OCI-LY7 (cell line): Measurements from ENCODE around the gene WDR18. TPM values are rescaled to one million over a fixed set of nuclear protein-coding genes. Genes with fewer than 3 reads are reported as not detected.
A peak's percentile ranks its signal among the peaks of the same experiment; 100 is the strongest.
"Not testable (repeated sequence)": the region's sequence is repeated elsewhere in the genome, so short reads cannot be mapped to it uniquely, and the experiment has no call there.

Experiments used
- BruUV-seq: library from RNA; stranded (reverse); fragments of 400-500 nt; replicated peaks from 2 replicates; lab custom pipeline; 2021; lab: Mats Ljungman, UMichigan
- CTCF ChIA-PET: fragments of 300-600 bp; sonication (Branson Sonifier 250); formaldehyde crosslinking; loops from one replicate; lab custom pipeline; 2022; ENCODE audit warnings: antibody characterized with exemption; ENCODE audit not compliant: unreplicated experiment; lab: Charles Lee
- POLR2A ChIA-PET: fragments of 300-600 bp; sonication (Branson Sonifier 250); formaldehyde crosslinking; loops from one replicate; lab custom pipeline; 2022; ENCODE audit warnings: antibody characterized with exemption; lab: Charles Lee
- DNase-seq: peaks from one replicate; pipeline ENCODE4 v3.0.0-alpha.2; 2015; ENCODE audit warnings: low spot score
- H2AFZ ChIP-seq: fragments of 200-600 bp; sonication (generic), shearing (Covaris generic); 2 replicates; pipeline ENCODE4 v1.6.1; 2014; ENCODE audit warnings: mild to moderate bottlenecking, antibody characterized with exemption, low read length, moderate library complexity
- H3K27ac ChIP-seq: fragments of 200-600 bp; sonication (generic); 2 replicates; pipeline ENCODE4 v1.5.1; 2014; ENCODE audit warnings: mixed run types, low read depth, mild to moderate bottlenecking, moderate library complexity, low read length, inconsistent platforms; ENCODE audit not compliant: poor library complexity, severe bottlenecking
- H3K36me3 ChIP-seq: fragments of 200-600 bp; sonication (generic); 2 replicates; pipeline ENCODE4 v1.6.1; 2014; ENCODE audit warnings: mild to moderate bottlenecking, antibody characterized with exemption, low read length, moderate library complexity, mixed read lengths; ENCODE audit not compliant: insufficient read depth
- H3K4me1 ChIP-seq: fragments of 200-600 bp; sonication (generic); 2 replicates; pipeline ENCODE4 v1.5.1; 2014; ENCODE audit warnings: mild to moderate bottlenecking, low read length; ENCODE audit not compliant: insufficient read depth, poor library complexity, severe bottlenecking
- H3K4me2 ChIP-seq: fragments of 200-600 bp; sonication (generic); 2 replicates; pipeline ENCODE4 v1.6.1; 2014; ENCODE audit warnings: mild to moderate bottlenecking, low read length
- H3K4me3 ChIP-seq: fragments of 200-600 bp; sonication (generic); 2 replicates; pipeline ENCODE4 v1.5.1; 2014; ENCODE audit warnings: mild to moderate bottlenecking, low read depth, low read length; ENCODE audit not compliant: poor library complexity, severe bottlenecking
- H3K79me2 ChIP-seq: fragments of 200-600 bp; sonication (generic); 2 replicates; pipeline ENCODE4 v1.6.1; 2016; ENCODE audit warnings: low read depth, mild to moderate bottlenecking, low read length, moderate library complexity, mixed read lengths; ENCODE audit not compliant: insufficient read depth
- H3K9me2 ChIP-seq: fragments of 200-600 bp; sonication (generic); 2 replicates; pipeline ENCODE4 v1.6.1; 2016; ENCODE audit warnings: mild to moderate bottlenecking, low read length, mixed read lengths; ENCODE audit not compliant: insufficient read depth
- H3K9me3 ChIP-seq: fragments of 200-600 bp; sonication (generic); 2 replicates; pipeline ENCODE4 v1.6.1; 2014; ENCODE audit warnings: mild to moderate bottlenecking, mixed run types, low read length, mixed read lengths
- H4K20me1 ChIP-seq: fragments of 200-600 bp; sonication (generic); 2 replicates; pipeline ENCODE4 v1.6.1; 2014; ENCODE audit warnings: mild to moderate bottlenecking, antibody characterized with exemption, low read length, moderate library complexity, mixed read lengths; ENCODE audit not compliant: insufficient read depth
- CTCF ChIP-seq: fragments of 200-600 bp; sonication (generic); conservative IDR thresholded peaks from 2 replicates; pipeline ENCODE4 v1.5.1; 2014; ENCODE audit warnings: mild to moderate bottlenecking, antibody characterized with exemption, low read length, moderate library complexity, mixed read lengths
- EZH2phosphoT487 ChIP-seq: fragments of 200-600 bp; sonication (generic); IDR thresholded peaks from 2 replicates; pipeline ENCODE4 v1.6.1; 2018; ENCODE audit warnings: low read depth, borderline replicate concordance, mild to moderate bottlenecking, mixed run types, antibody characterized with exemption, low read length, moderate library complexity, mixed read lengths
- intact Hi-C: fragments of 100-400 bp; cut with micrococcal nuclease; formaldehyde crosslinking; loops from one replicate; pipeline ENCODE4 v1.10.0; 2022; ENCODE audit not compliant: unreplicated experiment
- total RNA-seq, 2 experiments: library from RNA; depleted of rRNA in 1 of 2; stranded (reverse); fragments of >200 nt in 1 of 2; shearing (Covaris generic) in 1 of 2; gene quantifications; 2 replicates each; pipeline ENCODE4 v1.2.3, GENCODE V29; 2014 to 2022

Gene WDR18
- total RNA-seq, 2 experiments from 2014 or later, result 51.4 to 74.7 TPM

GRCh38 chr19:1019980-1020867, 36.1 kb downstream of the WDR18 start:
- POLR2A ChIA-PET, result interaction anchor here (0.6 kb wide), 1 partner anchor 170 kb away, joined by 3 read pairs; no protein-coding TSS in a partner anchor
- H3K4me3 ChIP-seq, result peak overlapping the region; percentile 96
- peaks cover 43% of the 10 kb centered on the region for H3K36me3 ChIP-seq
- peaks cover 52% of the 10 kb centered on the region for H3K4me1 ChIP-seq
- H2AFZ ChIP-seq, result no peak overlapping the region
- H3K9me3 ChIP-seq, result no peaks in the 10 kb centered on the region
- H3K4me2 ChIP-seq, result peak overlapping the region; percentile 94
- H3K9me2 ChIP-seq, result no peaks in the 10 kb centered on the region
- TF ChIP-seq CTCF (no peak), EZH2phosphoT487 (no peak)
- peak; percentile 70 for DNase-seq
- peaks cover 10% of the 10 kb centered on the region for H4K20me1 ChIP-seq
- CTCF ChIA-PET, result no interaction called here
- TSS peak; percentile 75 for BruUV-seq
- H3K79me2 ChIP-seq, result peaks cover 57% of the 10 kb centered on the region
- H3K27ac ChIP-seq, result peak overlapping the region; percentile 76
- intact Hi-C loops, result loop anchor here (2.0 to 10.0 kb wide), 4 partner anchors 19 to 387 kb away; partner anchors contain the start of genes CIRBP, DAZAP1 and GPX4

GRCh38 chr19:1020868-1021425, 36.8 kb downstream of the WDR18 start, which contains the start of gene TMEM259:
Gene TMEM259 (minus strand): TSS chr19:1021123. CDS start chr19:1020996, 127 bp downstream.
- CTCF ChIA-PET, result no interaction called here

GRCh38 chr19:1023883-1024188, 39.7 kb downstream of the WDR18 start:
- H3K79me2 ChIP-seq, result peaks cover 33% of the 10 kb centered on the region
- H3K9me3 ChIP-seq, DNase-seq, BruUV-seq, POLR2A ChIA-PET, H3K27ac ChIP-seq, H2AFZ ChIP-seq, H4K20me1 ChIP-seq, H3K4me2 ChIP-seq, H3K4me3 ChIP-seq, CTCF ChIA-PET, H3K9me2 ChIP-seq: not testable (repeated sequence)
- H3K4me1 ChIP-seq, result peaks cover 39% of the 10 kb centered on the region
- peaks cover 15% of the 10 kb centered on the region for H3K36me3 ChIP-seq
- intact Hi-C loops, result loop anchor here (5.0 to 10.0 kb wide), 3 partner anchors 78 to 383 kb away; partner anchors contain the start of genes CIRBP, DAZAP1 and GPX4

More at GRCh38 chr19:1020868-1021425, 36.8 kb downstream of the WDR18 start, which contains the start of gene TMEM259:
- peak; percentile 98 for DNase-seq
- Histone ChIP-seq H3K4me3 (peak within 1 kb of the TSS; percentile 96), H2AFZ (peak within 1 kb of the TSS; percentile 30; the same call in 1 of the 2 replicates), H3K4me2 (peak within 1 kb of the TSS; percentile 94), H3K27ac (peak within 1 kb of the TSS; percentile 76), H3K4me1 (peaks cover 59% of the 10 kb centered on the region), H3K9me2 (no peaks in the 10 kb centered on the region), H3K36me3 (peaks cover 37% of the 10 kb centered on the region), H4K20me1 (peaks cover 10% of the 10 kb centered on the region), H3K79me2 (peaks cover 49% of the 10 kb centered on the region), H3K9me3 (no peaks in the 10 kb centered on the region)
- BruUV-seq, result no TSS peak
- intact Hi-C loops, result loop anchor here (2.0 to 10.0 kb wide), 4 partner anchors 18 to 386 kb away; partner anchors contain the start of genes CIRBP, DAZAP1 and GPX4
- POLR2A ChIA-PET, result interaction anchor here (0.8 kb wide), 1 partner anchor 20 kb away, joined by 5 read pairs; no protein-coding TSS in a partner anchor
- TF ChIP-seq EZH2phosphoT487 (no peak), CTCF (no peak)

- CTCF ChIA-PET, H3K4me2 ChIP-seq, H3K9me3 ChIP-seq, H3K9me2 ChIP-seq, BruUV-seq, H4K20me1 ChIP-seq, H3K36me3 ChIP-seq, H3K27ac ChIP-seq, H3K4me3 ChIP-seq, DNase-seq, H2AFZ ChIP-seq: not testable (repeated sequence)
- intact Hi-C loops, result loop anchor here (10.0 kb wide), 1 partner anchor 240 kb away; the partner anchor contains the start of gene CIRBP
- H3K79me2 ChIP-seq, result peaks cover 27% of the 10 kb centered on the region
- POLR2A ChIA-PET, result interaction anchor here (0.7 kb wide), 1 partner anchor 41 kb away, joined by 3 read pairs; no protein-coding TSS in a partner anchor
- peaks cover 41% of the 10 kb centered on the region for H3K4me1 ChIP-seq
These were observed 40.9 kb downstream of the WDR18 start for GRCh38 chr19:1025080-1025479.
